K562 (cell line): ENCODE data around the gene SENP3. TPM values are rescaled to one million over a fixed set of nuclear protein-coding genes. Genes with fewer than 3 reads are reported as not detected.

Experiments used
- BRF2 ChIP-seq: IDR thresholded peaks from 3 replicates; pipeline ENCODE4 v1.6.1; 2011; ENCODE audit warnings: borderline replicate concordance, mild to moderate bottlenecking; ENCODE audit not compliant: insufficient read length, insufficient read depth
- CREB1 ChIP-seq, 2 experiments: sonication (generic) in 1 of 2; formaldehyde crosslinking in 1 of 2; IDR thresholded peaks; 2 replicates each; pipeline versions ENCODE4 v1.6.1 to v1.8.0; 2012 to 2022; ENCODE audit warnings: inconsistent platforms in 1 of 2, mild to moderate bottlenecking in 1 of 2, missing genetic modification reagents in 1 of 2, moderate library complexity in 1 of 2
- GTF2A2 ChIP-seq: IDR thresholded peaks from 2 replicates; pipeline ENCODE4 v1.6.1; 2016; ENCODE audit warnings: mild to moderate bottlenecking, missing genetic modification characterization, missing compliant biosample characterization
- HOXB6 ChIP-seq: fragments of 250-450 bp; sonication (Bioruptor Pico); IDR thresholded peaks from 2 replicates; pipeline ENCODE4 v1.5.1; 2022; ENCODE audit warnings: mild to moderate bottlenecking, borderline replicate concordance
- JUND ChIP-seq, 2 experiments: IDR thresholded peaks; 2 replicates in 1 of 2; 3 replicates in 1 of 2; pipeline ENCODE4 v1.6.1; 2011; ENCODE audit warnings: borderline replicate concordance in 2 of 2, low read depth in 2 of 2, low read length in 2 of 2, improper control_type of control experiment in 1 of 2, missing biosample characterization in 1 of 2, missing genetic modification characterization in 1 of 2, missing genetic modification reagents in 1 of 2
- KLF16 ChIP-seq: IDR thresholded peaks from 2 replicates; pipeline ENCODE4 v1.6.1; 2016; ENCODE audit warnings: antibody characterized with exemption
- MCM5 ChIP-seq: fragments of 450-650 bp; IDR thresholded peaks from 2 replicates; pipeline ENCODE4 v1.6.1; 2016; ENCODE audit warnings: low read depth
- MXI1 ChIP-seq: IDR thresholded peaks from 2 replicates; pipeline ENCODE4 v1.6.1; 2011; ENCODE audit warnings: low read depth, mild to moderate bottlenecking, improper control_type of control experiment, low read length
- RNF2 ChIP-seq: sonication (generic); IDR thresholded peaks from 2 replicates; pipeline ENCODE4 v1.6.1; 2016
- SRSF1 ChIP-seq: fragments of 200-400 bp; formaldehyde crosslinking; IDR thresholded peaks from 2 replicates; pipeline ENCODE4 v1.6.1; 2017; ENCODE audit warnings: mild to moderate bottlenecking, low read depth, low read length, moderate library complexity
- TAF9B ChIP-seq: fragments of 450-650 bp; IDR thresholded peaks from 2 replicates; pipeline ENCODE4 v1.6.1; 2018; ENCODE audit warnings: mild to moderate bottlenecking; ENCODE audit not compliant: partially characterized antibody
- TOE1 ChIP-seq, 2 experiments: fragments of 450-650 bp in 1 of 2; sonication (generic) in 1 of 2; formaldehyde crosslinking in 1 of 2; IDR thresholded peaks; 2 replicates each; pipeline versions ENCODE4 v1.7.1 to v1.8.0; 2016 to 2022; ENCODE audit warnings: borderline replicate concordance in 2 of 2, mild to moderate bottlenecking in 2 of 2, antibody characterized with exemption in 1 of 2, inconsistent platforms in 1 of 2, low read depth in 1 of 2, missing genetic modification reagents in 1 of 2, moderate library complexity in 1 of 2
- ZNF239 ChIP-seq: fragments of 250-450 bp; sonication (Bioruptor Pico); IDR thresholded peaks from 2 replicates; pipeline ENCODE4 v1.4.0; 2020; ENCODE audit warnings: mild to moderate bottlenecking
- ZNF584 ChIP-seq: fragments of 200-800 bp; sonication (Bioruptor generic); IDR thresholded peaks from 2 replicates; pipeline ENCODE4 v1.6.1; 2016; ENCODE audit warnings: low read depth, mild to moderate bottlenecking, missing genetic modification characterization, missing compliant biosample characterization
- ZNF740 ChIP-seq, 3 experiments: fragments of 200-800 bp in 1 of 3; sonication (Bioruptor generic) in 1 of 3; sonication (generic) in 1 of 3; formaldehyde crosslinking in 1 of 3; IDR thresholded peaks; 2 replicates each; pipeline versions ENCODE4 v1.6.1 to v1.8.0; 2016 to 2022; ENCODE audit warnings: mild to moderate bottlenecking in 2 of 3, missing compliant biosample characterization in 2 of 3, missing genetic modification characterization in 2 of 3, missing genetic modification reagents in 1 of 3
- polyA plus RNA-seq, 8 experiments: library from polyadenylated mRNA; depleted of rRNA in 4 of 8; stranded (reverse) in 5 of 8; unstranded in 3 of 8; fragments of >200 nt; fragmentation: Nextera tagmentation in 2 of 8; fragmentation: Illumina TruSeq in 1 of 8; extraction: Ambion mirVana in 2 of 8; extraction: Trizol in 1 of 8; gene quantifications; 2 replicates each; pipeline versions ENCODE4 v1.2.1 to v1.2.3, GENCODE V29; 2011 to 2014; ENCODE audit warnings: inconsistent platforms in 1 of 8, missing spikeins in 1 of 8
- total RNA-seq, 7 experiments: library from RNA; depleted of rRNA in 6 of 7; stranded (reverse); fragments of >200 nt in 6 of 7; fragmentation: Illumina TruSeq in 2 of 7; extraction: Trizol in 2 of 7; gene quantifications; 2 replicates each; pipeline versions ENCODE4 v1.2.1 to v1.2.3, GENCODE V29; 2011 to 2021; ENCODE audit warnings: low replicate concordance in 1 of 7
- TF ChIP-seq, protein P1 (sequence below): IDR thresholded peaks from 2 replicates; pipeline ENCODE4 v1.6.1; 2011; ENCODE audit not compliant: insufficient read length; ENCODE audit errors: extremely low read depth
- TF ChIP-seq, protein P2 (sequence below): fragments of 450-650 bp; IDR thresholded peaks from 2 replicates; pipeline ENCODE4 v1.6.1; 2017; ENCODE audit warnings: mild to moderate bottlenecking, moderate library complexity
- TF ChIP-seq, protein P3 (sequence below): fragments of 250-450 bp; sonication (Bioruptor Pico); IDR thresholded peaks from 2 replicates; pipeline ENCODE4 v1.5.0; 2020; ENCODE audit warnings: mild to moderate bottlenecking, borderline replicate concordance

SENP3 gene
- total and polyA plus RNA-seq, 9 of the 15 experiments (the other 6 are each of a cell fraction or from before 2014, with no cell fraction given): 0.63 to 102 (median 78.8) TPM

- TF ChIP-seq ZNF740 (CRISPR knock-in tag; IDR thresholded peaks at IDR 0.05): 0 out of 2 replicates have a peak, but pooled peaks have one; percentile 5
- TF ChIP-seq ZNF740 (tag; IDR thresholded peaks at IDR 0.05): no peak
- no peak for TF ChIP-seq GTF2A2
- TF ChIP-seq BRF2: no peak
- peak; percentile 15; the same call in 1 of the 2 replicates for TF ChIP-seq TOE1 (IDR thresholded peaks at IDR 0.05; ENCODE audit: borderline replicate concordance)
- TF ChIP-seq TOE1 (CRISPR knock-in tag; IDR thresholded peaks at IDR 0.05; ENCODE audit: borderline replicate concordance, low read depth): no peak; the same call in 1 of the 2 replicates
- TF ChIP-seq CREB1 (IDR thresholded peaks at IDR 0.05): no peak
- peak; percentile 47 for TF ChIP-seq CREB1 (CRISPR knock-in tag; IDR thresholded peaks at IDR 0.05)
- no peak for TF ChIP-seq HOXB6 (CRISPR knock-in tag)
- TF ChIP-seq SRSF1: no peak
- peak; percentile 99 for TF ChIP-seq MXI1
- no peak for TF ChIP-seq MCM5
- peak; percentile 46 for TF ChIP-seq JUND (IDR thresholded peaks at IDR 0.05; ENCODE audit: borderline replicate concordance, low read depth, low read length)
- no peak; the same call in 1 of the 3 replicates for TF ChIP-seq JUND (tag; IDR thresholded peaks at IDR 0.05; ENCODE audit: borderline replicate concordance, low read depth, low read length)
- TF ChIP-seq, protein P1, sequence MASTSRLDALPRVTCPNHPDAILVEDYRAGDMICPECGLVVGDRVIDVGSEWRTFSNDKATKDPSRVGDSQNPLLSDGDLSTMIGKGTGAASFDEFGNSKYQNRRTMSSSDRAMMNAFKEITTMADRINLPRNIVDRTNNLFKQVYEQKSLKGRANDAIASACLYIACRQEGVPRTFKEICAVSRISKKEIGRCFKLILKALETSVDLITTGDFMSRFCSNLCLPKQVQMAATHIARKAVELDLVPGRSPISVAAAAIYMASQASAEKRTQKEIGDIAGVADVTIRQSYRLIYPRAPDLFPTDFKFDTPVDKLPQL: peak; percentile 82
- TF ChIP-seq, protein P2, sequence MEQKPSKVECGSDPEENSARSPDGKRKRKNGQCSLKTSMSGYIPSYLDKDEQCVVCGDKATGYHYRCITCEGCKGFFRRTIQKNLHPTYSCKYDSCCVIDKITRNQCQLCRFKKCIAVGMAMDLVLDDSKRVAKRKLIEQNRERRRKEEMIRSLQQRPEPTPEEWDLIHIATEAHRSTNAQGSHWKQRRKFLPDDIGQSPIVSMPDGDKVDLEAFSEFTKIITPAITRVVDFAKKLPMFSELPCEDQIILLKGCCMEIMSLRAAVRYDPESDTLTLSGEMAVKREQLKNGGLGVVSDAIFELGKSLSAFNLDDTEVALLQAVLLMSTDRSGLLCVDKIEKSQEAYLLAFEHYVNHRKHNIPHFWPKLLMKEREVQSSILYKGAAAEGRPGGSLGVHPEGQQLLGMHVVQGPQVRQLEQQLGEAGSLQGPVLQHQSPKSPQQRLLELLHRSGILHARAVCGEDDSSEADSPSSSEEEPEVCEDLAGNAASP: no peak
- peak; percentile 56; the same call in 1 of the 2 replicates for TF ChIP-seq KLF16
- no peak for TF ChIP-seq ZNF239
- TF ChIP-seq RNF2: peak; percentile 57; the same call in 1 of the 2 replicates
- TF ChIP-seq, protein P3, sequence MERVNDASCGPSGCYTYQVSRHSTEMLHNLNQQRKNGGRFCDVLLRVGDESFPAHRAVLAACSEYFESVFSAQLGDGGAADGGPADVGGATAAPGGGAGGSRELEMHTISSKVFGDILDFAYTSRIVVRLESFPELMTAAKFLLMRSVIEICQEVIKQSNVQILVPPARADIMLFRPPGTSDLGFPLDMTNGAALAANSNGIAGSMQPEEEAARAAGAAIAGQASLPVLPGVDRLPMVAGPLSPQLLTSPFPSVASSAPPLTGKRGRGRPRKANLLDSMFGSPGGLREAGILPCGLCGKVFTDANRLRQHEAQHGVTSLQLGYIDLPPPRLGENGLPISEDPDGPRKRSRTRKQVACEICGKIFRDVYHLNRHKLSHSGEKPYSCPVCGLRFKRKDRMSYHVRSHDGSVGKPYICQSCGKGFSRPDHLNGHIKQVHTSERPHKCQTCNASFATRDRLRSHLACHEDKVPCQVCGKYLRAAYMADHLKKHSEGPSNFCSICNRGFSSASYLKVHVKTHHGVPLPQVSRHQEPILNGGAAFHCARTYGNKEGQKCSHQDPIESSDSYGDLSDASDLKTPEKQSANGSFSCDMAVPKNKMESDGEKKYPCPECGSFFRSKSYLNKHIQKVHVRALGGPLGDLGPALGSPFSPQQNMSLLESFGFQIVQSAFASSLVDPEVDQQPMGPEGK (CRISPR knock-in tag): 0 out of 2 replicates have a peak, but pooled peaks have one; percentile 37
- TF ChIP-seq TAF9B: peak; percentile 98
- TF ChIP-seq ZNF584 (CRISPR knock-in tag): peak; percentile 36; the same call in 1 of the 2 replicates
Measured at GRCh38 chr17:7583253-7584109, 21.8 kb downstream of the SENP3 start, which contains the start of gene MPDU1 (continued).
